H1 (cell line): ENCODE measurements around the gene RELL1. TPM values are rescaled to one million over a fixed set of nuclear protein-coding genes. Genes with fewer than 3 reads are reported as not detected.

ENCODE experiments used
- ATF2 ChIP-seq: IDR thresholded peaks from 2 replicates; pipeline ENCODE4 v1.6.1; 2012; ENCODE audit warnings: low read length, inconsistent platforms
- BRCA1 ChIP-seq: IDR thresholded peaks from 2 replicates; pipeline ENCODE4 v1.6.1; 2012; ENCODE audit warnings: low read depth, low read length, improper control_type of control experiment
- HDAC2 ChIP-seq, 2 experiments: fragments of 300-600 bp in 1 of 2; sonication (generic) in 1 of 2; IDR thresholded peaks; 2 replicates each; pipeline ENCODE4 v1.6.1; 2011 to 2012; ENCODE audit warnings: low read depth in 2 of 2, low read length in 2 of 2, mild to moderate bottlenecking in 2 of 2, moderate library complexity in 2 of 2, borderline replicate concordance in 1 of 2, inconsistent platforms in 1 of 2
- POLR2A ChIP-seq, 2 experiments: IDR thresholded peaks; 1 replicate in 1 of 2; 2 replicates in 1 of 2; pipeline ENCODE4 v1.6.1; 2011; ENCODE audit warnings: low read depth in 2 of 2, low read length in 2 of 2, mild to moderate bottlenecking in 2 of 2; ENCODE audit errors: control extremely low read depth in 1 of 2
- SP2 ChIP-seq: IDR thresholded peaks from 2 replicates; pipeline ENCODE4 v1.6.1; 2012; ENCODE audit warnings: mild to moderate bottlenecking, low read length, inconsistent platforms
- USF2 ChIP-seq: IDR thresholded peaks from 2 replicates; pipeline ENCODE4 v1.6.1; 2011; ENCODE audit warnings: low read length, improper control_type of control experiment
- polyA plus RNA-seq, 7 experiments: library from polyadenylated mRNA; depleted of rRNA in 3 of 7; stranded (reverse) in 5 of 7; unstranded in 2 of 7; fragments of >200 nt in 5 of 7; fragments of 200-250 nt in 2 of 7; gene quantifications; 1 replicate in 5 of 7; 2 replicates in 1 of 7; 4 replicates in 1 of 7; pipeline versions ENCODE4 v1.2.1 to v1.2.3, GENCODE V29; 2011 to 2013; ENCODE audit warnings: missing spikeins in 2 of 7, mixed read lengths in 2 of 7
- total RNA-seq: library from RNA; stranded (reverse); fragmentation: NEBNext Ultra II Directional; extraction: Animal tissue kit (Norgen Biotek cat#: 25700); gene quantifications from 2 replicates; pipeline ENCODE4 v1.2.1, GENCODE V29; 2021

The RELL1 gene
- total and polyA plus RNA-seq, 2 of the 8 experiments (the other 6 are each of a cell fraction or from before 2014, with no cell fraction given), result 2.1 to 14.1 TPM

DNA sequence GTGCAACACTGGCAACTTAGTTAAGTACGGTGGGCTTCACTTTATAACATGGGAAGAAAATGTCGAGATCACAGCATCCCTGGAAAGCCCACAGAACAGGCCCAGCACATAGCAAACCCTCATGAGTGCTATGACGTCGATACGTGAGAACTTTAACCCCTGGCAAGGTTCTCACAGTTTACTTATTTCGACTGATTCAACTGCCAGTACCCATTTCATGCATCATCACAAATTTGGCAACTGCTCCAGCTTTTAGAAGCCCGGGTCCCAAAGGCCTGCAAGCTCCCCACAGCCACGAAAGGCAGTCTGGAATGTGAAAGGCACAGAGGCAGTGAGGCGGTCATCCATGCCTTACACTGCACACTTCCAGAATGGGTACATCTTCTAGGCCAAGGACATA is 41.2 kb downstream of the RELL1 start (continued):
- TF ChIP-seq BRCA1, result no peak
- no peak for TF ChIP-seq SP2
- TF ChIP-seq USF2, result no peak
- no peak for TF ChIP-seq HDAC2 (IDR thresholded peaks at IDR 0.05; ENCODE audit: borderline replicate concordance in 1 of 2, low read depth in 2 of 2, low read length in 2 of 2)
- TF ChIP-seq ATF2, result no peak
- no peak for TF ChIP-seq POLR2A (IDR thresholded peaks at IDR 0.05; ENCODE audit: control extremely low read depth in 1 of 2, low read depth in 2 of 2, low read length in 2 of 2)
